Measurements from ENCODE around the gene ZMYND8.
A peak's percentile ranks its signal among the peaks of the same experiment; 100 is the strongest.

ZMYND8 gene

DNA sequence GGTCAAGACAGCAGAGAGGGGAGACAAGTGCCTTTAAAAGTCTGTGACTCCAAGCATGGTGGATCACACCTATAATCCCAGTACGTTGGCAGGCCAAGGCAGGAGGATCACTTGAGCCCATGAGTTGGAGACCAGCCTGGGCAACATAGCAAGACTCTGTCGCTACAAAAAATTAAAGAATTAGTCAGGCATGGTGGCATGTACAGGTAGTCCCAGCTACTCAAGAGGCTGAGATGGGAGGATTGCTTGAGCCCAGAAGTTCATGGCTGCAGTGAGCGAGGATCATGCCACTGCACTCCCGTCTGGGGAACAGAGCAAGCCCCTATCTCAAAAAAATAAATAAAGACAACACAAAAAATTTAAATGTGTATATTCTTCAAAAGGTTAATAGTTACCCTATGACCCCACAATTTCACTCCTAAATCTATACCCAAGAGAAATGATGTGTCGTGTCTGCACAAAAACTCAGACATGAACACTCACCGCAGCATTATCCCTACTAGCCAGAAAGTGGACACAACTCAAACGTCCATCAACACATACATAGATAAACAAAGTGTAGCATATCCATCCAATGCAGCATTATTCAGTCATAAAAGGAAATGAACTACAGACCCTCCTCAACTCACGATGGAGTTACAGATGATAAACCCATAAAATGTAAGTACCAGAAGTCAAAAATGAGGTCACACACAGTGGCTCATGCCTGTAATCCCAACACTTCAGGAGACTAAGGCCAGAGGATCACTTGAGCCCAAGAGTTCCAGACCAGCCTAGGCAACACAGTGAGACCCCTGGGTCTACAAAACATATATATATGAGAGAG is 23.9 kb downstream of the ZMYND8 start:
- no peak for DNase-seq

- no peak for DNase-seq
These were observed 25.4 kb downstream of the ZMYND8 start for GRCh38 chr20:47330933-47331708.

DNA sequence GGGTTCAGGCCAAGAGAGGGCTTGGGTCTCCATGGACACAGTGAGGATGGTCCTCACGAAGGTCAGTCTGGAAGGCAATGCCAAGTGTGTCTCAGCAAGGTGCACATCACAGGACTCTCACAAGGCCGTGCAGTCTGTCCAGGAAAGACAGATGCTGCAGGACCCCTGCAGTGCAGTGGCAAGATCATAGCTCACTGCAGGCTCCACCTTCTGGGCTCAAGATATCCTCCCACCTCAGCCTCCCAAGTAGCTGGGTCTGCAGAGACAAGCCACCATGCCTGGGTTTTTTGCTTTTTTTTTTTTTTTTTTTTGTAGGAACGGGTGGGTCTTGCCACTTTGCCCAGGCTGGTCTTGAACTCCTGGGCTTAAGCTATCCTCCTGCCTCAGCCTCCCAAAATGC is 26.4 kb downstream of the ZMYND8 start:
- DNase-seq: no peak

DNA sequence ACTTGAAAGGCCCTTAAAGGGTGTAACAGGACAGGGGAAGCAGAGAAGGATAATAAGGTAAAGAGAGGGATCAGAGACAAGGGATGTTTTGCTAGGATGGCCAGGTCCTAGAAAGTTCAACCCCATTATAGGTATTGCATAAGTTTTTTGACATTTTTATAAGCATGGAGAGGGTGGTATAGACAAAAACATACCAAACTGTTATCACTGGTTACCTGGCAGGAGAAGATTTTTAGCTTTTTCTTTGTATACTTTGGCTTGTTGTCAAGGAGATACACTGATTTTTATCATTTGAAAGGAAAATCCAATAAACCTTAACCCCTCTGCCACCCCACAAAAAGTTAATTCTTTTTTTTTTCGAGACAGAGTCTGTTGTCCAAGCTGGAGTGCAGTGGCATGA is 28.4 kb downstream of the ZMYND8 start:
- DNase-seq: no peak

DNA sequence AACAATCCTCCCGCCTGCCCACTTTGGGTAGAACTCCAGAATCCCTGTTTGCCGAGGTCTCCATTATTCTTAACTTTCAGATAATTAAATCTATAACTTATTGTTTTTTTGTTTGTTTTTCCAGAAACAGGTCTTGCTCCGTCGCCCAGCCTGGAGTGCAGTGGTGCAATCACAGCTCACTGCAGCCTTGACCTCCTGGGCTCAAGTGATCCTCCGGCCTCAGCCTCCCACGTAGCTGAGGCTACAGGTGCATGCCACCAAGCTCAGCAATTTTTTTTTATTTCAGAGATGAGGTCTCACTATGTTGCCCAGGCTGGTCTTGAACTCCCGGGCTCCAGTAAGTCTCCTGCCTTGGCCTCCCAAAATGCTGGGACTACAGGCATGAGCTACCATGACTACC is 28.8 kb downstream of the ZMYND8 start:
- no peak for DNase-seq

GRCh38 chr20:47326658-47327268 is 29.7 kb downstream of the ZMYND8 start:
- DNase-seq: no peak

GRCh38 chr20:47325242-47325641 is 31.3 kb downstream of the ZMYND8 start:
- DNase-seq: no peak

- no peak for DNase-seq
These were observed 35.3 kb downstream of the ZMYND8 start for GRCh38 chr20:47320990-47321805.

GRCh38 chr20:47319517-47320252 is 36.8 kb downstream of the ZMYND8 start:
- DNase-seq: no peak

DNA sequence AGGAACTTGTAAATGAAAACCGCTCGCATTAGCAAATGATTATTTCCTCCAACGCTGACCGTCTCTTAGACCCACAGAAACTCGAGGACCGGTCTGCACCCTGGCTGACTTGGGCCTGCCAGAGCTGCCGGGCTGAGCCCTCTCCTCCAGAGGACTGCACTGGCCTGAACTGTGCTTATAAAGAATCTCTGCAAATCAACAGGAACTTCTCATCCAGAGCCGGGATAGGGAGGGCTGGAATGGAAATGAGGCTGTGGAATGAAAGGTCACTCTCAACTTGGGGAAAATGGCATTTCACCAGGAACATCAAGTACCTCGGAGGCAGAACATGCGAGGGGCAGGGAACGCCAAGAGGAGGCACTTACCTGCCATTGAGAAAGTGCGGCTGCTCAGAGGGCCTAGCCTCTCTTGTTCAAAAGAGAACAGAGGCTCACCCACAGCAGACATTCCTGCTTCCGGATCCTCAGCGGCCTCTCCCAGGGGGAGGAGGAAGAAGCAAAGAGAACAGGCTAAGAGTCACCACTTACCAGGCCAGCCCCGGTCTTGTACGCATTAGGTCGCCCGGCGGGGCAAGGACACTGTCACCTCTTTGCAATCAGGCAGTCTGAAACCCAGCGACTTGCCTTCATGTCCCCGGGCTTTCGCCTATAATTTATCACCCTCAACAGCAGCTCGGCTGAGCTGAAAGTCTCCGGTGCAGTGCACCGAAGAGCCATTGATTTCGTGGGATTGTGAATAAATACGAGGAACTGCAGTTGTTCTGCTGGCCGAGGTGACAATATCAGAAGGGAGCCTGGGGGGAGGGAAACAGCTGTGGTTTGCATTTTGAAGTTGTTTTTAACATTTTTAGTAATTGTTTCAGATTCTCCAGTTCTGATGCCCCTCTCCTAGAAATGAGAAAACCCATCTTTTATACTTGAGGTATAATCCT is 37.6 kb downstream of the ZMYND8 start:
- DNase-seq: no peak

DNA sequence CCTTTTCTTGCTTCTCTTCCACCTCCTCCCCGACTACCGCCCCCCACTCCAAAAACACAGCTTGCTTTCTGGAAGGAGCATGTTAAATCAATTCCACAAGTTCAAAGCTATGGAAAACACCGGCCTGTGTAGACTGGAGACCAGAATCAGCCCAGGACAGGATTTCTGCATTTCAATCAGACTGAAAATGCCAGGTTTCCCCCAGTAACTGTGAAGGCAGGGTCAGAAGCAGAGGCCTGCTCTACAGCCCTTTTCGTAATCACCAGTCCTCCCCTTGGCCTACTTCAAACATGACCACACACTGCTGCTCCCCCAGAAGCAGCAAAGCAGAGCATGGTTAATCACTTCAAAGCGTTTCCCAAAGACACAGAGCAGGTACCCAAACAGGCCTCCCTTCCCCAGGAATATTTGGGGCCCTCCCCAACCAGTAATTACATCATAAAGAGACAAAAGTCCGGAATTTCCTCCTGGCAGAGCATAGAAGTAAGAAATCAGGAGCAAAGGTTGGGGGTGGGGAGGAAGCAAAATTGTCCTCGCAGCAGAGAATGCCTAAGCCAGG is 38.4 kb downstream of the ZMYND8 start:
- no peak for DNase-seq

DNA sequence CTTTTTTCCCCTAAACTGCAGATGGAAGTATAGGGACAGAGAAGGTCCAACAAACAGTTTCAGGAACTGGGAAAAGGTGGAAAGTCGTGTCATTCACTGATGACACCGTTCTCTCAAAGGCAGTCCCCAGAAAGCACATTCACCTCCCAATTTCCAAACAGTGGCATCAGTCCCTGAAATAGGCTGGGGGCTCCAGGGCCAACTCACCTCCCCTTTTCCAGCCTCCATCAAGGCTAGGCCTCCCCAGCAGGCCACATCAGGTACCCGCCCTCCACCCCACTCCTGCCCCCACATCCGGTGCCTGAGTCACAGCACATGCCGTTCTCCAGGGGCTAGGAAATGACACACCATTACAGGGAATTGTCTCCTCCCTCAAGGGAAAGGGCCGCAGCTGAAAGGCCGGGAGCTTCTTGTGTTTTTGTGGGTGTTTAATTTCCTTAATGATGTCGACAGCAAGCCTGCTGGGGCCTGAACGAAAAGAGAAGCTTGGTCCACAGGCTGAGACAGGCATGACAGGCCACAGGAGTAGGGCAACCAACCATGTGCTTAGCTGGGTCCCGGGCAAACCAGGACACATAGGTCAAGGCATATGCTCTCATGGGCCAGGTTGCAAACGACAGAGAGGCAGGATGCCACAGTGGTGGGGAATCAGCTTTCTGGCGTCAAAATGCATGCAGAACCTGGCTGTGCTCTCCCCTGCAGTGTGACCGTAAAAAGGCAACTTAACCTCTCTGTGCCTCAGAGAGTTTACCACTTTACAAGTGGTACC is 39.2 kb downstream of the ZMYND8 start:
- peak; percentile 67 for DNase-seq

- no peak for DNase-seq
These were observed 39.7 kb downstream of the ZMYND8 start for GRCh38 chr20:47316776-47317126.

- DNase-seq: no peak
These were observed 41.0 kb downstream of the ZMYND8 start for GRCh38 chr20:47315339-47316056.

DNA sequence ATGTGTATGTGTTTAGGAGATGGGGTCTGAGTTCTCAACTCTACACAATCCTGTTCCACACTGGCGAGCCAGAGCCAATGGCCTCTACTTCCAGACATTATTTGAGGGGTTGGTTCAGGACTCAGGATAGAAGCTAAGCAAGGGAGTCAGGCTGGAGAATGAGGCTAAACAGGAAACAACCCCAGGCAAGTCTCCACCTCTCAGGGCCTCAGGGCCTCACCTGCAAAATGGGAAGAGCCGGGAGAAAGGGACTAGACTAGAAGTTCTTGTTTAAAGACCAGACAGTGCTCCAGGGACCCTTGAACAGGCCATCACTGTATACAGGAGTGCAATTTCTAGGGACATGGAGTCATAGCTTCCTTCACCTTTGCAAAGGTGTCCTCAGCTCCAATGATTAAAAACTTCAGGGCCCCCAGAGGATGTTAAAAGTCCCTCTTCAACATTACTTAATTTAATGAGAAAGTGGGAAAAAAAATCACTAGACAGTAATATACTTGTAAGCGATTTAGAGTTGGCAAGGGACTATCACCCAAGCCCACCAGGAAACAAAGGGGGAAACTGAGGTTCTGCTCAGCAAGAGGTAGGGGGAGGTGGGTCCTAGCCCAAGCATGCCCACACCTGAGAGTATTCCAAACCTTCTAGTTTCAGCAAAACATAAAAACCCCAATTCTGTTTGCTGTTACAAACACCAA is 41.7 kb downstream of the ZMYND8 start:
- no peak for DNase-seq

GRCh38 chr20:47311967-47312681 is 44.4 kb downstream of the ZMYND8 start:
- no peak for DNase-seq

GRCh38 chr20:47311211-47311610 is 45.3 kb downstream of the ZMYND8 start:
- no peak for DNase-seq

GRCh38 chr20:47310729-47311128 is 45.8 kb downstream of the ZMYND8 start:
- DNase-seq: no peak

Measured in activated naive CD4-positive, alpha-beta T cell treated with Interleukin-2 at 50 U/mL for 16 hours (primary cell).